DMS53 treated with DMSO at 0.1 percent for 48 hours (cell line): ENCODE data around the gene GMEB2.
"Not testable (repeated sequence)": the region's sequence is repeated elsewhere in the genome, so short reads cannot be mapped to it uniquely, and the experiment has no call there.

Experiments
- DNase-seq: peaks from one replicate; lab custom pipeline; 2025; ENCODE audit not compliant: unreplicated experiment; lab: John Stamatoyannopoulos, UW

GMEB2 gene, protein sequence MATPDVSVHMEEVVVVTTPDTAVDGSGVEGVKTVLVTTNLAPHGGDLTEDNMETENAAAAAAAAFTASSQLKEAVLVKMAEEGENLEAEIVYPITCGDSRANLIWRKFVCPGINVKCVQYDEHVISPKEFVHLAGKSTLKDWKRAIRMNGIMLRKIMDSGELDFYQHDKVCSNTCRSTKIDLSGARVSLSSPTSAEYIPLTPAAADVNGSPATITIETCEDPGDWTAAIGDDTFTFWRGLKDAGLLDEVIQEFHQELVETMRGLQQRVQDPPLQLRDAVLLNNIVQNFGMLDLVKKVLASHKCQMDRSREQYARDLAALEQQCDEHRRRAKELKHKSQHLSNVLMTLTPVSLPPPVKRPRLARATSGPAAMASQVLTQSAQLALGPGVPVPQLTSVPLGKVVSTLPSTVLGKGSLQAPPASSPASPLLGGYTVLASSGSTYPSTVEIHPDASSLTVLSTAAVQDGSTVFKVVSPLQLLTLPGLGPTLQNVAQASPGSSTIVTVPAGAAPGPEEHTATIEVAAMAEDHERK

DNA sequence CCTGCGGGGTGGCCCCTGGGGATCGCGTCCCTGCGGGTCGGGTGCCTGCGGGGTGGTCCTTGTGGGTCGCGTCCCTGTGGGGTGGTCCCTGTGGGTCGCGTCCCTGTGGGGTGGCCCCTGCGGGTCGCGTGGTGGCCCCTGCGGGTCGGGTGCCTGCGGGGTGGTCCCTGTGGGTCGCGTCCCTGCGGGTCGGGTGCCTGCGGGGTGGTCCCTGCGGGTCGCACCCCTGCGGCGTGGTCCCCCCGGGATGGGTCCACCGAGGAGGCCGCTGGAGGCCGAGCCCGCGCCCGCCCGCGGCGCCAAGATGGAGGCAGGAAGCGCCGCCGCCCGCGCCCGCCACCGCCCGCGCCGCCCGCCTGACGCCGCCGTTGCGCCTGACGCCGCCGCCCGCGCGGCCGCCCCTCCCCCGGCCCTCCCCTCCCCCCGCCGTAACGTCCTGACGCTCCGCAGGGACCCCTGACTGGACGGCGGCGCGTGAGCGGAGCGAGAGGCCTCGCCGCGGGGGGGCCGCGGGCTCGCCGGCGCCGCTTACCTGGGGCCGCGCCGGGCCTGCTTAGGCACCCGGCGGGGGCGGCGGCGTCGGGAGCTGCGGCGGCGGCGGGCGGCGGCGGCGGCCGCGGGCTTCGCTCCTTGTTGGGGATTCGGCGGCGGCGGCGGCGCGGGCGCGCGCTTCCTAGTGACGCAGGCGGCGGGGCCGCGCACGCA is at the start of gene GMEB2:
Gene GMEB2, minus strand, starts transcription at position 678 of the 705 bp plus-strand sequence. CDS start 7,704 bp downstream, outside the sequence.
- DNase-seq: peak; percentile 62

- no peak for DNase-seq
These were observed 48.9 kb upstream of the GMEB2 start for GRCh38 chr20:63675681-63676368.

DNA sequence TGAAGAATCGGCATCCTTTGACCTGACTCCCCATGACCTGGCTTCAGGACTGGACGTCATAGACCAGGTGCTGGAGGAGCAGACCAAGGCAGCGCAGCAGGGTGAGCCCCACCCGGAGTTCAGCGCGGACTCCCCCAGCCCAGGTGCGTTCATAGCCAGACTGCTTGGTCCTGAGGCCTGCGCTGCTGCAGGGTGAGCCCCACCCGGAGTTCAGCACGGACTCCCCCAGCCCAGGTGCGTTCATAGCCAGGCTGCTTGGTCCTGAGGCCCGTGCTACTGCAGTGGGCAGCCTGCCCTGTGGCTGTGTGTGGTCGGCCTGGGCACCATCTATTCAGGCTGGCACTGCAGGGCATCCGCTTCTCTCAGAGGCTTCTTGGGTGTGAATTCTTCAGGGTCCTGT is 47.0 kb upstream of the GMEB2 start:
- no peak for DNase-seq

DNA sequence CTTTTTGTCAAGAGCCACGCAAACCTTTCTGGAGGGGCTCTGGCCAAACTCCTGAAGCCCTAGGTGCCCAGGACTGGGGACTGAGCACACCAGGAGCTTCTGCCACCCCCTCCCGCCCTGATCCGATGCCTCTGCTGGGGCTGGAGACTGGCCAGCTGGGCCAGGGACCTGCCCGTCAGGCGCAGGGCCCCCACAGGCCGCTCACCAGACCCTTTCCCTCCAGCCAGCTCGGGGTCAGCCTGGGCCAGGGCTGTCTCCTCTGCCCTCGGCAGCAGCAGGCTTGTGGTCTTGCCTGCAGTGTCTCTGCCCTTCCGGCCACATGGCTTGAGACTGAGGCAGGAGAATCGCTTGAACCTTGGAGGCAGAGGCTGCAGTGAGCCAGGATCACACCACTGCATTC is 45.8 kb upstream of the GMEB2 start:
- no peak for DNase-seq

DNA sequence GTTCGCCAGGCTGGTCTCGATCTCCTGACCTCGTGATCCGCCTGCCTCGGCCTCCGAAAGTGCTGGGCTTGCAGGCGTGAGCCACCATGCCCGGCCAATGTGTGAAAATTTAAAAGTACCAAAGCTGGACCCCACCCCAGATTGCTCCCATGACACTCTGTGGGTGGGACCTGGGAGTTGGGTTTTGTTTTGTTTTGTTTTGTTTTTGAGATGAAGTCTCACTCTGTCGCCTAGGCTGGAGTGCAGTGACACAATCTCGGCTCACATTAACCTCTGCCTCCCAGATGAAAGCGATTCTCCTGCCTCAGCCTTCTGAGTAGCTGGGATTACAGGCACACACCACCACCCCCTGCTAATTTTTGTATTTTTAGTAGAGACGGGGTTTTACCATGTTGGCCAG is 44.8 kb upstream of the GMEB2 start:
- not testable (repeated sequence) for DNase-seq

- DNase-seq: no peak
These were observed 41.5 kb upstream of the GMEB2 start for GRCh38 chr20:63668351-63668750.

GRCh38 chr20:63667858-63668257 is 41.0 kb upstream of the GMEB2 start:
- DNase-seq: no peak

DNA sequence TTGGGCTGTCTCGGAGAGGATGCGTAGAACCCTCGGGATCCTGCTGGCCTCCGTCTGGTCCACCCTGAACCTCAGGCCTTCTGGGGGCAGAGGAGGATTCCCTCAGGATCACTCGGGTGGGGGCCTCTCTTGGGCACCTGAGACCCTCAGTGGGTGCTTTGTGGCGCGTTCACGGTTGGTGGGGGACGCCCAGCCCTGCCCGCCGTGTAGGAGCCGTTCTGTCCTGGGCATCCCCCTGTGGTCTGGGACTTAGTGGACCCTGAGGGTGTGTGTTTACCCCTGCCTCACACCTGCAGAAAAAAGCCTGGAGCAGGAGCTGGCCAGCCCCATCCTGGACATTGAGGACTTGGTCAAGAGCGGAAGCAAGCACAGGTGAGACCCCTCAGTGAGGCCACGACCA is 38.8 kb upstream of the GMEB2 start:
- no peak for DNase-seq

GRCh38 chr20:63664861-63665594 is 38.1 kb upstream of the GMEB2 start:
- DNase-seq: no peak

DNA sequence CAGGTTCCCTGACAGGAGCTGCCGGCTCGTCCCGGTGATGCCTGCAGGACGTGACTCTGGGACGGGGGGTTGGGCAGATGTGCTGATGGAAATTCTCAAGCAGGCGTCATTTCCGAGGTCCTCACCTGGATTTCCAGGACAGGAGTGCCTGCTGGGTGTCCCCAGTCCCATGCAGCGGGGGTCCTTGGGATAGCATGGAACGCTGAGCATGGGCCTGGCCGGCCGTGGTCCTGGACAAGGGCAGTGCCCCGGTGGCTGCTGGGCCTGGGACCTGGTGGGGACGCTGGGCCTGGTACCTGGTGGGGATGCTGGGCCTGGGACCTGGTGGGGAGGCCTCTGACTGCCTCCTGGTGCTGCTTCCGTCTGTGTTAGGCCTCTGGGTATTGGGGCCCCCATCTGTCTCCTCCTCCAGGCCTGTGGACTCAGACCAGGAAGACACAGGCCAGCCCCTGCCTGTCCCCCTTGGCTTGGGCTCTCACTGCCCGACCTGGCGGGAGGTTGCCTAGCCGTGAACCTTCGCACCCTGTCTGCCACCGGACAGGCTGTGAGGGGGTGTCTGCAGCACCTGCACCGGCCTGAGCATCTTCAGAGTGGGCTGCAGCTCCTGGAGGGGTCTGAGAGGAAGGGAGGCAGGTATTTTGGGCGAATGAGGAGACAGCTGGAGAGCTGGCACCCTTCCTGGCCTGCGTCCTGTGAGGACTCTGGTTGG is 37.4 kb upstream of the GMEB2 start:
- DNase-seq: no peak

DNA sequence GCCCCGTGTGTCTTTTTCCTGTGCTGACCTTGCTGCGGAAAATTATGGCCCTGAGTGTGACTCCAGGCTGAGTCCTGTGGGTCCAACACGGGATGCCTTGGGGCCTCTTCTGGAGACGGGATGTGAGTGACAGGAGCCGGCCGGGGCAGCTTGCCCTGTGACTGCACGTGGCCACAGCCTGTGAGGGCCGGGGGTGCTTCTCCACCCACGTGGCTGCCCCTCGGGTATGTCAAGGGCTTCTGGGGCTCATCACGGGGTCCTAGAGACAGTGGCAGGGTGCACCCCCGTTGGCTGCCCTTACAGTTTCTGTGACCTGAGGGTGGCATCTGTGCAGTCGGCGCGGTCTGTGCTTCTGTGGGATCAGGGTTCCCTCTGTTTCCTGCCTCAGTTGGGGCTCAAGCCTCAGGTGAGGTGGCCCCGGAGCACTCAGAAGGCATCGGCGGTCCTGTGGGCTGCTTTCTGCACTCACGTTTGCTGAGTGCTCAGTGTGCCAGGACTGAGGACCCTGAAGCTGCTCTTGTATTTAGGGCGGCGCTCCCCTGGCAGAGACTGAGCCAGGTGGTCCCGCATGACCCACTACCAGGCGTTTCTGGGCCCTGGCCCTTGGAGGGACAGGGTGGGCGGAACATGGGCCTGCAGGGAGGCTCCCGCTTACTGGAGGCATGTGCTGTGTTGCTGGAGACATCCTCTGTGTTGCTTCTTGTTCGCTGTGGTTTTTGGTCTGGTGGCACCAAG is 36.6 kb upstream of the GMEB2 start:
- no peak for DNase-seq

- DNase-seq: no peak
These were observed 35.9 kb upstream of the GMEB2 start for GRCh38 chr20:63662813-63663189.

- DNase-seq: no peak
These were observed 35.3 kb upstream of the GMEB2 start for GRCh38 chr20:63661959-63662812.

DNA sequence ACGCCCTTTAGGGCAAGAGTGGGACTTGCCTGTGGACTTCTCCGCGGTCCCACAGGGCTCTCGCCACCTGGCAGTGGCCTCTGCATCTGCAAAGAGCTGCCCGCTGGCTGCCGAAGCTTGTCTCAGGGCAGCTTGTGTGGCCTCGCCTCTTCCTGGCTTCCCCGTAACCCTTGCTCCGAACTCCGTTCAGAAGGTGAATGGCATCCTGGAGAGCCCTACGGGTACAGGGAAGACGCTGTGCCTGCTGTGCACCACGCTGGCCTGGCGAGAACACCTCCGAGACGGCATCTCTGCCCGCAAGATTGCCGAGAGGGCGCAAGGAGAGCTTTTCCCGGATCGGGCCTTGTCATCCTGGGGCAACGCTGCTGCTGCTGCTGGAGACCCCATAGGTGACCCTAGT is 34.2 kb upstream of the GMEB2 start:
- DNase-seq: no peak

DNA sequence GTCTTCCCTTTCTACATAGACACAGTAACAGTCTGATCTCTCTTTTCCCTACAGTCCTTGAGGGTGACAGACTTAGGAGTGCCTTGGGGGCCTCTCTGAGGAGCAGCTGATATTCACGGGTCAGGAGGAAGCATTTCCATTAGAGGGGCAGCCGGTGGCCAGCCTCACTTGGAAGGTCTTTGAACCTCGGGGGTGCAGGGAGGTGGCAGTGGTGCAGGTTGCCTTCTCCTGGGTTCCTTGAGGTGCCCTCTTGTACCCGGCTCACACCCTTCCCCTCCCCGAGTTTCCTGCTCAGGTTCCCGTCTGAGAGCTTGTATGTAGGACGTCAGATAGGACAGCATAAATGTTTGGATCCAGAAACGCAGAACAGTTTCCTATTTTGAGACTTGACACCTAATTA is 33.7 kb upstream of the GMEB2 start:
- no peak for DNase-seq

- not testable (repeated sequence) for DNase-seq
These were observed 33.3 kb upstream of the GMEB2 start for GRCh38 chr20:63660174-63660573.

- DNase-seq: no peak
These were observed 32.5 kb upstream of the GMEB2 start for GRCh38 chr20:63659370-63659769.

GRCh38 chr20:63658749-63659187 is 31.9 kb upstream of the GMEB2 start:
- DNase-seq: no peak
